Activated CD4-positive, alpha-beta T cell treated with anti-CD3 and anti-CD28 coated beads for 4 hours (primary cell): ENCODE measurements around the gene TNXB.
"Not testable (repeated sequence)": the region's sequence is repeated elsewhere in the genome, so short reads cannot be mapped to it uniquely, and the experiment has no call there.

ENCODE experiments used
- DNase-seq, 2 donors: peaks; one replicate each; pipeline ENCODE4 v3.0.0-alpha.2; 2020

Gene TNXB

DNA sequence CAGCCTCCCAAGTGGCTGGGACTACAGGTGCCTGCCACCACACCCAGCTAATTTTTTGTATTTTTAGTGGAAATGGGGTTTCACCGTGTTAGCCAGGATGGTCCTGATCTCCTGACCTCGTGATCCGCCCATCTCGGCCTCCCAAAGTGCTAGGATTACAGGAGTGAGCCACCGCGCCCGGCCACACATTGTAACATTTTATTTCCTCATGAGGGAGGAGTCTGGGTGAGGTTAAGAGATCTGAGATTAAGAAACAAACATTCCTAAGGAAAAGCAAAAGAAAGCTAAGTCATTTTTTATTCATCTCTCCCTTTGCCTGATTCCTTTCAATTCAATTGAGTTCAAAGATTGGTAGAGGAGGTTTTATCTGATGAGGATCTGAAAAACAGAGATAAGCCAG lies 35.1 kb upstream of the TNXB start:
- not testable (repeated sequence) for DNase-seq

GRCh38 chr6:32140420-32141046 lies 31.4 kb upstream of the TNXB start:
- DNase-seq: no peak

- no peak for DNase-seq
These were observed 30.5 kb upstream of the TNXB start for GRCh38 chr6:32139590-32139989.

DNA sequence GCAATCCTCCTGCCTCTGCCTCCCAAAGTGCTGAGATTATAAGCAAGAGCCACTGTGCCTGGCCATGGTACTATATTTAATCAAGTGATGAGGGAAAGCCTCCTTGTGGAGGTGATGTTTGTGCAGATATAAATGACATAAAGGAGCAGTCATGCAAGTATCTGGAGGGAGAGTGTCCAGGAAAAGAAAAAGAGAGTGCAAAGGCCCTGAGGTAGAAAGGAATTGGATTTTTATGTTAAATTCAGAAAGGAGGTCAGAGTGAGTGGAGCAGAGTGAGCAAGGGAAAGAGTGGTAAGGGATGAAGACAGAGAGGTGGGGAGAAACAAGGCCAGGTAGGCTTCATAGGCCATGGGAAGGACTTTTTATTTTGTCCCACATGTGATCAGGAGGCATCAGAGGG lies 28.3 kb upstream of the TNXB start:
- no peak for DNase-seq

DNA sequence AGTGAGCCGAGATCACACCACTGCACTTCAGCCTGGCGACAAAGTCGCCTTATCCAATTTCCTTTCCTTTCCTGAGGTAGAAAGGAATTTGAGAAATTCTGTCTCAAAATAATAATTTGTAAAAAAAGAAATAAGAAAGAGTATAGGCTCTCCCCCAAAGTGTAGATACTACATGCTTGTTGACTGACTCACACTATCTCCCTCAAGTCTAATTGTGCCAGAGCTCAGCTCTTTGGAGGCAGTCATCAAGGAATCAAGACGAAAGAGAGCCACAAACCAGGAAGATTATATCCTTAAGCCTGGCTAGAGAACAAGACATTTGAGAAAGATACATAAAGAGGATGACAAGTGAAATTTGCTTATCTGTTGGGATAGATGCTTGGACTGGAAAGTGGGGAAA lies 24.6 kb upstream of the TNXB start:
- no peak for DNase-seq

DNA sequence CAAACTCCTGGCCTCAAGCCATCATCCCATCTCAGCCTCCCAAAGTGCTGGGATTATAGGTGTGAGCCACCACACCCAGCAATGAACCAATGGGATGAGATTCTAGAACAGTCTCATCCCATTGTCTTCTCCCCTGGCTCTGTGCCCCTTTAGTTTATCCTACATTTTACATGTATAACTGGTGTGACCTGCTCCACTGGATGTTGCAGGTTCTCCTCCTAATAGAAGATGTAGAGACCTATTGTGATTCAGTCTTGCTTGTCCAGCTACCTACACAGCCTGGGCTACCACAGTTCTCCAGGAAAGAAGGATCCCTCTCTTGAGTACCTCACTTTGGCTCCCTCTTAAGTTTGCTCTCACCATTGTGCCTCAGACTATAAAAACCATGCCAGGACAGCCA lies 23.0 kb upstream of the TNXB start:
- no peak for DNase-seq

- DNase-seq: no peak
These were observed 22.4 kb upstream of the TNXB start for GRCh38 chr6:32131439-32131948.

DNA sequence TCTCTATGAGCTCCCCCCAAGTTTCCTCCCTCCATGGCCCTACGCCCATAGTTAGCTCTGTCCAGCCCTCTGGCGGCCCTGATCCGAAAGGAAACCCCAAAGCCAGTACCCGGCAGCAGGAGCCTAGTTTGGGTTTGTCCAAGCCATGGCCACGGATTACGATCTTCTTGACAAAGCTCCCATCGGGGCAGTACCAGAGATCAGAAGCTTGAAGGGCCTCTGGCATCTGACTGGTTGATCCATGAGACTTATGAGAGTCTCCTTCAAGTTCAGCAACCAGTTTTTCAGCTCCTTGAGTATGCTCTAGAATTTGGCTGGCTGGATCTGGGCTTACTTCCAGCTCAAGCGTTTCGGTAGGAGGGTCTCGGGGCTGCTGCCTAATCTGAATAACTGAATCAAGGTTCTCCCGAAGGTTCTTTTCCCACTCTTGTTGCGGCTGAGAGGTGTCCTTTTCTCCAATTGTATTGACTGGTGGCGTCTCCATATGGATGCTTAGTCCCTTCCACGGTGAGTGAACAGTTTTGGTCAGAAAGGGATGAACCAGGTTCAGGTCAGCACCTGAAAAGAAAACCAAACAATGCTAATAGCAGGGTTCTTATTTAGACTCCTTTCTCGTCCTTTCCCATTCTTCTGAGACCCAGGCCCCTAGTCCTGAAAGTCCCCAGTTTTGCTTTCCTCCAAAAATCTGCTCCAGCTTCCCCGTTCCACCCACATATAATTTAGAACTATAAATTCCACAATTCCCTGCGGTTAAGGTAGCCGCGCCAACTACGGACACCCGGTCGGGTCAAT lies 20.4 kb upstream of the TNXB start:
- no peak for DNase-seq

- no peak for DNase-seq
These were observed 19.7 kb upstream of the TNXB start for GRCh38 chr6:32128751-32129296.

DNA sequence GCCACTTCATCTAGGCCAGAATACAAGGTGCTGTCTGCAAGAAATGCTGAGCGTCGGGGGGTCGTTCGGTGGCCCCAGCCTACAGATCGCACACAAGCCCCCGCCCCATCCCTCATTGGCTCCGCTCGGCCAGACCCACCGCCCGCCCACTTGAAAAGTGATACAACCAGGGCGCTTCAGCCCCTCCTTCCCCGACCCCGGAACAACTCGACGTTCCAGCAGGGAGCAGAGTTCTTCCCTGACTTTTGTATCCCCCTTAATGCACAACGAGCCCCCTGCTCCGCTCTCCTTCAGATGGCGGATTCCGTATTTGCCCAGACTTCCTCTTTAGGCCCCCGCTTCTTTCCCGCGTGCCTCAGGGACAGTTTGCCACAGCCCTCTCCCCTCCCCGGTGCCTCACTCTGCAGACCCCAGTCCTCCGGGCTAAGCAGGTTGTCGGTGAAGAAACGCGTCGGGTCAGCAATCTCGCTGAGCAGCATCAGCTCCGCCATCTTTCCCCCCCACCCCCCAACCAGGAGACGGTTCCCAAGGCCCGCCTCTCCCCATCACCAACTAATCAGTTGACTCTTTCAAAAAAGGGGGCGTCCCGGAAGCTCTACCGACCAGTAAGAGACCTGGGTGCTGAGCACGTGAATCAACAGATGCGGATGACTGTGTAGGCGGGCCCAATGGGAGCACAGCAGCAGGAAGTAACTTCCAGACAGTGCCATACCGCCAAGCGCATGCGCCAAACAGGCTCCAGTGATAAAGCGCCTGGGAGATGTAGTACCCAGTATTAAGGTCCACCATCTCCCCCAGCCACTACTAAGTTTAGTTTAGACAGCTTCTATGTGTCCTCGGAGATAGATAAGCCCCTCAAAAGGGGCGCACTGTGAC lies 18.8 kb upstream of the TNXB start, which contains the start of gene ATF6B:
Gene ATF6B, minus strand, starts transcription at position 530 of the 876 bp plus-strand sequence. Its CDS starts 39 bp downstream, at position 491.
- peak; percentile 96 to 99 for DNase-seq

DNA sequence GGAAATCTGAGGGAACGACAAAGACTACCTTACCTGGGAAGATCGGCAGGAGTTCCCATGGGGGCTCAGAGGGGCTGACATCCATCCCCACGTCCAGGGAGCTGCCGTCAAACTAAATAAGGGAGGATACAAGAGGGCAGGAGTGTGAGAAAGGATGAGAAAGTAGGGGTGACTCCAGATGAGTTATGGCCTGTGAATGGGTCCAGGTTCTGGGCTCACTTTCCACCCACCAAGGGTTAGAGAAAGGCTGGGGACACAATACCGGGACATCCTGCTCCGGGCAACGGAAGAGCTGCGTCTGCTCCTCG lies 18.2 kb upstream of the TNXB start:
- no peak for DNase-seq

DNA sequence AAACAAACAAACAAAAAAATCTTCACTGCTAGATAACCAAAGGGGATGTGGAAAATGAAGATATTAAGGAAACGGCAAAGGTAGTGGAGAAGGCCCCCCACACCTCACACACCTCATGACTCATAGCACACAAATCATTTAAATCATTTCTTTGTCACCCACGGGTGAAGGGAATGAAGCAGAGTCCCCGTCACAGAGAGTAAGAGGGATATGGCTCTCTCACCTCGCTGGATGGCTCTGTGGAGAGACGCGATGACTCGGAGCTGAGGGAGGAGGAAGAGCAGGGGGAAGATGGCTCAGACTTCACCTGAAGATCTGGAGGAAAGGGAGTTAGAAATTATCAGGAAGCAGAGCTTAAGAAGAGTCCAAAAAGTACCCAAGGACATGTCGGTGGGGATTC lies 17.7 kb upstream of the TNXB start:
- DNase-seq: no peak

DNA sequence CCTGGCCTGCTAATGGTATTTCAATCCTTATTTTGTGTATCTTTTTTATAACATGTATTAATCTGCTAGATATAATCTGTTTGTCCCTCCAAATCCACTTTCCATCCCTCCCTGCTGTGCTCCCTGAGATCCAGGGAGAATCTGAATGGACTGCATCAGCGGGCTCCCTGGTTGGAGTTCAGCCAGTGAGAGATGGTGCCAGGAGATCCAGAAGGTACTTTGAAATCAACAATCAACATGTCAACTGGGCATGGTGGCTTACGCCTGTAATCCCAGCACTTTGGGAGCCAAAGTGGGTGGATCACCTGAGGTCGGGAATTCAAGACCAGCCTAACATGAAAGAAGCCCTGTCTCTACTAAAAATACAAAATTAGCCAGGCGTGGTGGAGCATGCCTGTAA lies 14.5 kb upstream of the TNXB start:
- no peak for DNase-seq

- no peak for DNase-seq
These were observed 11.5 kb upstream of the TNXB start for GRCh38 chr6:32120573-32121059.

DNA sequence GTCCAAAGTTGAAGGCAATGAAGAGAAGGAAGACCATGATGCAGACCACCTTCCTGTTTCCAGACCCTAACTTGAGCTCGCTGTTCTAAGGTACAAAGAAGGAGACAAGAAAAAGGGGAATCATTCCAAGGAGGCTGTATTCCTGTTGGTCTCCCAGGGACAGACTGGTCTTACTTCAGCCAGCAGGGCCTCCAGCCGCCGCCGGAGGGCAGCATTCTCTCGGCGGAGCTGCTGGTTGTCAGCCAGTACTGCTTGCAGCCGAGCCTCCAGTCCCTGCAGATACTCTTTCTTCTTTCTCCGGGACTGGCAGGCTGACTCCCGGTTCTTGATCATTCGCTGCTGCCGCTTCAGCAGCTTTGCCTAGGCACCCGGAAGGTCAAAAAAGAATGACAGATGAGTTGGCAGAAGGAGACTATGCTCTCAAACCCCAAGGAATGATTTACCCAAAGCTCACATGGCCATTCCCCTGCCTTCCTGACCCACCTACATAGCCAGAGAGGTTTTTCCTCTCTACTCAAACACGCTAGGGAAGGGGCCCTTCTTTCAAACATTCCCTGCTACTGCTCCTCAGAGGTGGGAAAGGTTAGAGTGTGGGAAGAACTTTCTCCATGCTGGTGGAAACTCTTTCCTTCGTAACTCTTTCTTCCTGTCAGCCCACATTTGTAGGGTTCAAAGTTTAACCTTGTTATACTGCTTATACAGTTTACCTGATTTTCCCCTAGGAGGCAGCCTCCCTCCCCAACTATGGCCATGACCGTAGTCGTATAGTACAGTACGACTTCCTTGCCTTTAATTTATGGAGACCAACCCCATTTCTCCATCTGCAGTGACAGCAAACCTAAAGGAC lies 9.9 kb upstream of the TNXB start:
- DNase-seq: peak; percentile 55 to 60

DNA sequence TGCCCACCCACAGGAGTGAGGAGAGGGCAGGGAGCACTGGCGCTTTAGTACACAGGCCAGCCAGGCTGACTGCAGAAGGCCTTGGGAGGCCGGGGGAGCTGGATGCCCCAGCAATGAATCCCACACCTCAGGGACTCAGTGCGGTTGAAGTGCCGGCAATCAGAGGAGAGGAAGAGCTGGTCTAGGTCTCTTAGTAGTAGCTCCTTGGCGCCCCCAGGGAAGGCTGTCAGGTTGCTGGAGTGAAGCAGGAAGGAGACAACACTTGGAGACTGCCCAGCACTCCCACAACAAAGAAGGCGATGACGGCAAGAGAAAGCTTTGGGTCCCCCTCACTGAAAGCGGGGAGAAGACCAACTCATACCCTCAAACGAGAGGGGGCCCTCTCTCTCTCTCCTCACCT lies 8.3 kb upstream of the TNXB start:
- DNase-seq: no peak

GRCh38 chr6:32116674-32117073 lies 7.5 kb upstream of the TNXB start:
- DNase-seq: no peak

DNA sequence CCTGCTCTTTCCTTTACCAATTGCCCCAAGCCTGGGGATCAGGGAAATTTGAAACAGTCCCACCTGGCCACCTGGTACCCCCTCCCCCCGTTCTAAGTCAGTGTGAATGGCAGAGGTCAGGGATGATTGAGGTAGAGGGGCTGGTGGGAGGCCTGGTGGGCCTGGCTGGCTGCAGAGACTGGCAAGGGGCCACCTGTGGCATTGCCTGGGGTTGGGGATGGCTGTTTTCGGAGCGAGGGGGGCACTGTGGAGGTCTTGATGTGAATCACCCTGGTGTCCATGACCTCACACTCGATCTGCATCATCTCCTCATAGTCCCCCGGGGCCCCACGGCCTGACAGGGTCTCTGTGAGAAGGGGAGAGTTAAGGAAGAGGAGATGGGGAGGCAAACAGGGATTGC lies 6.5 kb upstream of the TNXB start:
- DNase-seq: no peak

DNA sequence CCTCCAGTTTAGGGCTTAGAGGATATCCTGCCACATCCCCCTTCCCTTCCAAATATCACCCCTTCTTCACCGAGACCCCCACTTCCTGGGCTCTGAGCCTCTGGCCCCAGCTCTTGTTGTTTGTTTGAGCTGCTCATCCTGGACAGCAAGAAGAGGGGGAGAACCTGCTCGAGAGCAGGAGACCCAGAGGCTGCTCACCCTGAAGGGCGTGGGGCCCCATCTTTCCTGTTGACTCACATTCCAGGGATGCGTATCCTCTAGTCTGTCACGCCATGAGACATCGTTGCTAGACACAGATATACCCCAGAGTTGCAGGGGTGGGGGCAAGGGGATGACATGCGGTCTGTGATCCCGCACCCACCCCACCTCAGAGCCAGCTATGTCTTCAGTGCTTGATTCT lies 5.7 kb upstream of the TNXB start:
- DNase-seq: no peak

- no peak for DNase-seq
These were observed 4.5 kb upstream of the TNXB start for GRCh38 chr6:32113386-32114352.

DNA sequence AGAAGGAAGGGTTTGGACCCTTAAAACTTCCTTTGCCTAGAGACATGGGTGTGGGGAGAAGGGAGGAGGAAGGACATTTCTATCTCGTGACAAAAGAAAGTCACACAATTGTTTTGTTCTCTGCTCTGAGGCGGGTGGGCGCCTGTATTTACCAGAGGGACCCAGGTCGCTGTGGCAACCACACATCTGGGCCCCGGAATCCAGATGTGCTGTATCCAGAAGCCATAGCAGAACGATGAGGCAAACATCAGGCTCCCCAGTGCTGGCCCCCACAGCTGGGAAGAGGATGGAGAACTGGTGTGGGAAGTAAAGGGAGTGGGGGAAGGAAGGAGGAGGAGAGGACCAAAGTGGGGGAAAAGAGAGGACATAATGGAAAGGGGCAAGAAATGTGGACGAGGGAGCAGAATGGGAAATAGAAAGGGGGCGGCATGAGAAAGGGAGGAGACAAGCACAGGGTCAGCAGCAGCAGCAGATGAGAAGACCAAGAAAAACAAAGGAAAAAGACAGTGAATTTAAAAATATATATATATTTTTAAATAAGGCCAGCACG lies 3.4 kb upstream of the TNXB start:
- no peak for DNase-seq
